GM12878 (cell line): ENCODE measurements around the gene ARL4C.

Source experiments
- ATF3 ChIP-seq: IDR thresholded peaks from 2 replicates; pipeline ENCODE4 v1.6.1; 2011; ENCODE audit warnings: low read depth, mild to moderate bottlenecking, low read length, moderate library complexity, borderline replicate concordance; ENCODE audit errors: extremely low read depth
- ATF7 ChIP-seq: fragments of 450-650 bp; IDR thresholded peaks from 2 replicates; pipeline ENCODE4 v1.6.1; 2016; ENCODE audit warnings: low read depth, mild to moderate bottlenecking
- BCLAF1 ChIP-seq: fragments of 450-650 bp; IDR thresholded peaks from 2 replicates; pipeline ENCODE4 v1.6.1; 2017; ENCODE audit warnings: antibody characterized with exemption, mild to moderate bottlenecking, moderate library complexity
- CBFB ChIP-seq: IDR thresholded peaks from 2 replicates; pipeline ENCODE4 v1.6.1; 2016; ENCODE audit warnings: antibody characterized with exemption, low read depth
- CTCF ChIP-seq, 3 experiments: IDR thresholded peaks in 2 of 3; conservative IDR thresholded peaks in 1 of 3; 2 replicates each; pipeline ENCODE4 v1.5.1; 2011; ENCODE audit warnings: low read depth in 3 of 3, low read length in 3 of 3, mild to moderate bottlenecking in 3 of 3, control low read depth in 2 of 3, moderate library complexity in 2 of 3, inconsistent platforms in 1 of 3, mixed read lengths in 1 of 3; ENCODE audit not compliant: control insufficient read depth in 2 of 3, insufficient read depth in 1 of 3; ENCODE audit errors: extremely low read depth in 1 of 3
- PML ChIP-seq: IDR thresholded peaks from 2 replicates; pipeline ENCODE4 v1.6.1; 2012; ENCODE audit warnings: low read length, inconsistent platforms
- POLR2A ChIP-seq: IDR thresholded peaks from 2 replicates; pipeline ENCODE4 v1.6.1; 2011; ENCODE audit warnings: low read depth, mild to moderate bottlenecking, low read length
- RAD21 ChIP-seq: IDR thresholded peaks from 2 replicates; pipeline ENCODE4 v1.6.1; 2011; ENCODE audit warnings: mild to moderate bottlenecking, low read depth, low read length, moderate library complexity; ENCODE audit not compliant: insufficient read depth

- no peak for TF ChIP-seq CTCF (IDR thresholded peaks at IDR 0.05 in 2 of 3, conservative IDR thresholded peaks at IDR 0.05 in 1 of 3; ENCODE audit: control insufficient read depth in 2 of 3, extremely low read depth in 1 of 3, insufficient read depth in 1 of 3, low read depth in 3 of 3, low read length in 3 of 3)
- TF ChIP-seq CBFB: no peak
- TF ChIP-seq BCLAF1: no peak
- TF ChIP-seq RAD21: no peak
- no peak for TF ChIP-seq POLR2A
- TF ChIP-seq ATF7: no peak
- TF ChIP-seq ATF3: no peak
- no peak for TF ChIP-seq PML
Measured at GRCh38 chr2:234464291-234464645, 32.6 kb downstream of the ARL4C start.
